Tibial nerve (tissue), 4 donors: ENCODE data around the gene TAS1R1. TPM values are rescaled to one million over a fixed set of nuclear protein-coding genes. Genes with fewer than 3 reads are reported as not detected.

Experiments
- DNase-seq, 2 donors: peaks; one replicate each; pipeline ENCODE4 v3.0.0-alpha.2; 2019; ENCODE audit warnings: low spot score in 2 of 2
- H3K27ac ChIP-seq, 4 donors: fragments of 200-600 bp; sonication (generic) in 3 of 4; one replicate each; pipeline ENCODE4 v1.5.1; 2017 to 2019; ENCODE audit warnings: mild to moderate bottlenecking in 1 of 4
- H3K27me3 ChIP-seq, 2 donors: fragments of 200-600 bp; sonication (generic) in 1 of 2; one replicate each; pipeline versions ENCODE4 v1.5.1 to v1.6.0; 2017 to 2019
- H3K36me3 ChIP-seq, 3 donors: fragments of 200-600 bp; sonication (generic); one replicate each; pipeline ENCODE4 v1.5.1; 2018 to 2019
- H3K4me1 ChIP-seq, 4 donors: fragments of 200-600 bp; sonication (generic) in 3 of 4; one replicate each; pipeline ENCODE4 v1.5.1; 2017 to 2019
- H3K4me3 ChIP-seq, 4 donors: fragments of 200-600 bp; sonication (generic) in 3 of 4; one replicate each; pipeline ENCODE4 v1.5.1; 2017 to 2019; ENCODE audit warnings: mild to moderate bottlenecking in 1 of 4, moderate library complexity in 1 of 4
- H3K9me3 ChIP-seq, 4 donors: fragments of 200-600 bp; sonication (generic) in 3 of 4; one replicate each; pipeline ENCODE4 v1.5.1; 2017 to 2019
- CTCF ChIP-seq, 5 experiments: fragments of 200-600 bp in 3 of 5; fragments of 450-650 bp in 2 of 5; sonication (generic) in 3 of 5; IDR thresholded peaks; one replicate each; pipeline ENCODE4 v1.5.1; 2016 to 2019; ENCODE audit warnings: antibody characterized with exemption in 5 of 5, mild to moderate bottlenecking in 3 of 5, moderate library complexity in 2 of 5
- EP300 ChIP-seq, 2 donors: sonication (generic); formaldehyde crosslinking; IDR thresholded peaks; one replicate each; pipeline ENCODE4 v1.6.1; 2017; ENCODE audit warnings: antibody characterized with exemption in 2 of 2, mild to moderate bottlenecking in 1 of 2
- POLR2A ChIP-seq, 2 donors: fragments of 450-650 bp; IDR thresholded peaks; one replicate each; pipeline ENCODE4 v1.6.1; 2017; ENCODE audit warnings: antibody characterized with exemption in 2 of 2, mild to moderate bottlenecking in 2 of 2, moderate library complexity in 2 of 2
- WGBS, 2 donors: methylation state at CpG; one replicate each; pipeline ENCODE4 v1.1.5; 2018; 5-methylcytosine and 5-hydroxymethylcytosine counted together
- total RNA-seq, 4 donors: library from RNA; depleted of rRNA; stranded (reverse); fragments of >200 nt; gene quantifications; one replicate each; pipeline ENCODE4 v1.1.0, GENCODE V29; 2016

Gene TAS1R1
- total RNA-seq, 4 donors from 2014 or later: 0.22 to 0.78 TPM; not detected in 2

GRCh38 chr1:6580593-6581409 lies 25.7 kb downstream of the TAS1R1 start:
- Histone ChIP-seq H3K4me1 (peaks cover 0 to 43% (median 26%) of the 10 kb centered on the region in 4 donors), H3K27ac (peak overlapping the region; percentile 94 to 99 (median 98)), H3K27me3 (no peaks in the 10 kb centered on the region), H3K4me3 (peak overlapping the region; percentile 75 to 99 (median 90)), H3K9me3 (no peaks in the 10 kb centered on the region), H3K36me3 (peaks cover 0 to 16% (median 0%) of the 10 kb centered on the region in 3 donors)
- TF ChIP-seq EP300 (IDR thresholded peaks at IDR 0.05) (no peak), CTCF (IDR thresholded peaks at IDR 0.05) (no peak), POLR2A (IDR thresholded peaks at IDR 0.05) (no peak)
- no peak for DNase-seq
- 33 to 38% methylated on average over 19 of the region's 19 CpGs for WGBS, 2 donors

GRCh38 chr1:6581561-6582305 lies 26.6 kb downstream of the TAS1R1 start:
- DNase-seq: no peak
- Histone ChIP-seq H3K27me3 (no peaks in the 10 kb centered on the region), H3K4me1 (peaks cover 0 to 47% (median 26%) of the 10 kb centered on the region in 4 donors), H3K4me3 (no peak overlapping the region), H3K27ac (peak overlapping the region in 3 of 4 donors; percentile 97 to 99 (median 99)), H3K36me3 (peaks cover 0 to 26% (median 0%) of the 10 kb centered on the region in 3 donors), H3K9me3 (no peaks in the 10 kb centered on the region)
- TF ChIP-seq EP300 (IDR thresholded peaks at IDR 0.05): no peak
- no peak for TF ChIP-seq CTCF (IDR thresholded peaks at IDR 0.05)
- no peak for TF ChIP-seq POLR2A (IDR thresholded peaks at IDR 0.05)
- WGBS, 2 donors: 66 to 70% methylated on average over 10 of the region's 10 CpGs

- DNase-seq: no peak
- TF ChIP-seq POLR2A (IDR thresholded peaks at IDR 0.05): no peak
- no peak for TF ChIP-seq EP300 (IDR thresholded peaks at IDR 0.05)
- no peak for TF ChIP-seq CTCF (IDR thresholded peaks at IDR 0.05)
- H3K4me3 ChIP-seq: no peak overlapping the region
- peak overlapping the region in 3 of 4 donors; percentile 33 to 40 (median 38) for H3K27ac ChIP-seq
- H3K4me1 ChIP-seq: peaks cover 0 to 53% (median 26%) of the 10 kb centered on the region in 4 donors
- H3K36me3 ChIP-seq: peaks cover 0 to 32% (median 0%) of the 10 kb centered on the region in 3 donors
- 87 to 100% methylated on average over 1 of the region's 1 CpG for WGBS, 2 donors
- H3K9me3 ChIP-seq: no peaks in the 10 kb centered on the region
- H3K27me3 ChIP-seq: no peaks in the 10 kb centered on the region
These were observed 27.3 kb downstream of the TAS1R1 start for GRCh38 chr1:6582370-6582769.

GRCh38 chr1:6584126-6585080 lies 29.3 kb downstream of the TAS1R1 start:
- WGBS, 2 donors: 77 to 78% methylated on average over 21 of the region's 21 CpGs
- Histone ChIP-seq H3K4me3 (no peak overlapping the region), H3K9me3 (no peaks in the 10 kb centered on the region), H3K27me3 (no peaks in the 10 kb centered on the region), H3K4me1 (peaks cover 0 to 53% (median 15%) of the 10 kb centered on the region in 4 donors), H3K36me3 (peaks cover 0 to 52% (median 3%) of the 10 kb centered on the region in 3 donors), H3K27ac (no peak overlapping the region)
- DNase-seq: no peak
- TF ChIP-seq POLR2A (IDR thresholded peaks at IDR 0.05): no peak
